TTC549 (cell line): ENCODE measurements around the gene ACOT6.
"Not testable (repeated sequence)": the region's sequence is repeated elsewhere in the genome, so short reads cannot be mapped to it uniquely, and the experiment has no call there.

Experiments
- FAIRE-seq: peaks from 2 replicates; lab custom pipeline; 2012; peaks lifted over from hg19 to GRCh38; lab: Jason Lieb, UNC

Gene ACOT6, protein sequence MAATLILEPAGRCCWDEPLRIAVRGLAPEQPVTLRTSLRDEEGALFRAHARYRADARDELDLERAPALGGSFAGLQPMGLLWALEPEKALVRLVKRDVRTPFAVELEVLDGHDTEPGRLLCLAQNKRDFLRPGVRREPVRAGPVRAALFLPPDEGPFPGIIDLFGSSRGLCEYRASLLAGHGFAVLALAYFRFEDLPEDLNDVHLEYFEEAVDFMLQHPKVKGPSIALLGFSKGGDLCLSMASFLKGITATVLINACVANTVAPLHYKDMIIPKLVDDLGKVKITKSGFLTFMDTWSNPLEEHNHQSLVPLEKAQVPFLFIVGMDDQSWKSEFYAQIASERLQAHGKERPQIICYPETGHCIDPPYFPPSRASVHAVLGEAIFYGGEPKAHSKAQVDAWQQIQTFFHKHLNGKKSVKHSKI

DNA sequence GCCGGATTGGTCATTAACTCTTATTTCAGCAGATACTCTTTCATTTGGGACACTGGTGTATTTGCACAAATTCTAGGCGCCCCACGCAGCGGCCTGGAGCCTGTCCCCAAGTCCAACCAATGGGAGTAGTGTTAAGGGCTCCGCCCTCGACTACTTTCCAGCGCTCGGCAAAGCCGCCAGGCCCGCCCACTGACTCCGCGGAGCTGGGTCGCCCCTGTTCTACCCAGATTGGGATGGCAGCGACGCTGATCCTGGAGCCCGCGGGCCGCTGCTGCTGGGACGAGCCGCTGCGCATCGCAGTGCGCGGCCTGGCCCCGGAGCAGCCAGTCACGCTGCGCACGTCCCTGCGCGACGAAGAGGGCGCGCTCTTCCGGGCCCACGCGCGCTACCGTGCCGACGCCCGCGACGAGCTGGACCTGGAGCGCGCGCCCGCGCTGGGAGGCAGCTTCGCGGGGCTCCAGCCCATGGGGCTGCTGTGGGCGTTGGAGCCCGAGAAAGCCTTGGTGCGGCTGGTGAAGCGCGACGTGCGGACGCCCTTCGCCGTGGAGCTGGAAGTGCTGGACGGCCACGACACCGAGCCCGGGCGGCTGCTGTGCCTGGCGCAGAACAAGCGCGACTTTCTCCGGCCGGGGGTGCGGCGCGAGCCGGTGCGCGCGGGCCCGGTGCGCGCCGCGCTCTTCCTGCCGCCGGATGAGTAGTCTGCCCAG lies at the start of gene ACOT6:
Gene ACOT6, plus strand, starts transcription at position 179 of the 707 bp plus-strand sequence. Its CDS starts 55 bp downstream, at position 234.
- FAIRE-seq = no peak

DNA sequence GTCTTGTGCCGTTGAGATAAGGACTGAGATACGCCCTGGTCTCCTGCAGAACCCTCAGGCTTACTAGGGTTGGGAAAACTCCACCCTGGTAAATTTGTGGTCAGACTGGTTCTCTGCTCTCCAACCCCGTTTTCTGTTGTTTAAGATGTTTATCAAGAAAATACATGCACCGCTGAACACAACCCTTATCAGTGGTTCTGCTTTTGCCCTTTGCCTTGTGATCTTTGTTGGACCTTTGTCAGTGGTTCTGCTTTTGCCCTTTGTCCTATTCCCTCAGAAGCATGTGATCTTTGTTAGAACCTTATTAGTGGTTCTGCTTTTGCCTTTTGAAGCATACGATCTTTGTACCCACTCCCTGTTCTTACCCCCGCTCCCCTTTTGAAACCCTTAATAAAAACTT lies 49.6 kb upstream of the ACOT6 start:
- FAIRE-seq = not testable (repeated sequence)

DNA sequence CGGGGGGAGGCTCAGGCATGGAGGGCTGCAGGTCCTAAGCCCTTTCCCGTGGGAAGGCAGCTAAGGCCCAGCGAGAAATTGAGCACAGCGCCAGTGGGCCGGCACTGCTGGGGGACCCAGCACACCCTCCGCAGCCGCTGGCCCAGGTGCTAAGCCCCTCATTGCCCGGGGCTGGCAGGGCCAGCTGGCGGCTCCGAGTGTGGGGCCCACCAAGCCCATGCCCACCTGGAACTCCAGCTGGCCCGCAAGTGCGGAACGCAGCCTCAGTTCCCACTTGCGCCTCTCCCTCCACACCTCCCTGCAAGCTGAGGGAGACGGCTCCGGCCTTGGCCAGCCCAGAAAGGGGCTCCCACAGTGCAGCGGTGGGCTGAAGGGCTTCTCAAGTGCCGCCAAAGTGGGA lies 45.9 kb upstream of the ACOT6 start:
- FAIRE-seq = not testable (repeated sequence)

DNA sequence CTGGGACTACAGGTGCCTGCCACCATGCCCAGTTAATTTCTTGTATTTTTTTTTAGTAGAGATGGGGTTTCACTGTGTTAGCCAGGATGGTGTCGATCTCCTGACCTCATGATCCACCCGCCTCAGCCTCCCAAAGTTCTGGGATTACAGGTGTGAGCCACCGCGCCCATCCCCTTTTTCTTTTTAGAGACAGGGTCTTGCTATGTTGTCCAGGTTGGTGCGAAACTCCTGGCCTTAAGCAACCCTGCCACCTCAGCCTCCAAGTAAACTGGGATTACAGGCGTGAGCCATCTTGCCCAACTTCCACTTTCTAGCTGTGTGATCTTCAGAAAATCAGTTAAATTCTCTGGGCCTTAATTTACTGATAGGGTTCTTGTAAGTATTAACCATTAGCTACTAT lies 45.4 kb upstream of the ACOT6 start:
- not testable (repeated sequence) for FAIRE-seq

DNA sequence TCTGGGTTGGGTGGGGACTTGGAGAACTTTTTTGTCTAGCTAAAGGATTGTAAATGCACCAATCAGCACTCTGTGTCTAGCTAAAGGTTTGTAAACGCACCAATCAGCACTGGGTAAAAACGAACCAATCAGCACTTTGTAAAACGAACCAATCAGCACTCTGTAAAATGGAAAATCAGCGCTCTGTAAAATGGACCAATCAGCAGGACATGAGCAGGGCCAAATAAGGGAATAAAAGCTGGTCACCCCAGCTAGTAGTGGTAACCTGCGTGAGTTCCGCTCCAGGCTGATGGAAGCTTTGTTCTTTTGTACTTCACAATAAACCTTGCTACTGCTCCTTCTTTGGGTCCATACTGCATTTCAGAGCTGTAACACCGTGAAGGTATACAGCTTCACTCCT lies 45.0 kb upstream of the ACOT6 start:
- no peak for FAIRE-seq

DNA sequence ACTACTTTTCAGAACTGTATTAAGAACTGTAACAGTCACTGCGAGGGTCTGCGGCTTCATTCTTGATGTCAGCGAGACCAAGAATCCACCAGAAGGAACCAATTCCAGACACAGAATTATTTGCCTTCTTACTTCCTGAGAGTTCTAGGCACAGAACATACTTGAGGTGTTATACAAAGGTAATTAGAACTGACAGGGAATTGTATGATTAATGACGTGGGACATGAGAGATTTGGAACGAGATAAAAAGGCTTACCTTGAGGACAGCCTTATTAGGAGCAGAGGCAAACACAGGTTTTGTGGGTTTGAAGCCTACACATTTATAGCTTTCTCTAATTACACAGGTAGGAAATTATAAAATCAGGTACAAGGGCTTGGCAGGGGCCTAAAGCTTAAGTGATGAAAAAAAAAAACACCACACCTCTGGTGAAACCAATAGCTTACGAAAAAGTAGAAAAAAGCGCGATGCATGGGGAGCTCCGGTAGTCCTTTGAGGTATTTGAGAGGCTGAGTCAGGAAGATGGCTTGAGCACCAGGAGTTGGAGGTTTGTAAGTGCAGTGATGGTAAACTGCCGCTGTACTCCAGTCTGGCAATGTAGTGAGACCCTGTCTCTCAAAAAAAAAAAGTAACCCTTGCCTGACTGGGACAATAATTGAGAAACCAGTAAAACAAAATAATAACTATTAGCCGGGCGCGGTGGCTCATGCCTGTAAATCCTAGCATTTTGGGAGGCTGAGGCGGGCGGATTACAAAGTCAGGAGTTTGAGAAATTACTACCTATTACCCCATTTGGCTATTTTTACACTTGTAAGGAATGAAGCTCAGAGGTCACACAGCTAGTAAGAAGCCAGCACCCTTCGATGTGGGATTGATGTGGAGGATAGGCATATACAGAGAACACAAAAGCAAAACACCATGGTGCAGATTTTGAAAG lies 44.1 kb upstream of the ACOT6 start:
- FAIRE-seq = no peak

DNA sequence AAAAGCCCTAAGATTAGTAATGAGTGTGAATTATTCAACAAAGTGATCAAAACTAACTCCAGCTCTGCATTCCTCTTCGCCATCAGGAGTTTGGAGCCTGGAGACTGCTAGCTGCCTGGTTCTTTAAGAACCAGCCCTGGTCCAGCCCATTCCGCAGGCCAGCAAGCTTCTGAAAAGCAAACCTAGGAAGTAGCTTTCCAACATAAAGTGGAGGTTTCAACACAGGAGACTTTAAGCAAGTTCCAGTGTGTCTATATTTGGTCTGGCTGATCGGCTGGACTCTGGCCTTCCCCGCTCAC lies 43.5 kb upstream of the ACOT6 start:
- FAIRE-seq = not testable (repeated sequence)

DNA sequence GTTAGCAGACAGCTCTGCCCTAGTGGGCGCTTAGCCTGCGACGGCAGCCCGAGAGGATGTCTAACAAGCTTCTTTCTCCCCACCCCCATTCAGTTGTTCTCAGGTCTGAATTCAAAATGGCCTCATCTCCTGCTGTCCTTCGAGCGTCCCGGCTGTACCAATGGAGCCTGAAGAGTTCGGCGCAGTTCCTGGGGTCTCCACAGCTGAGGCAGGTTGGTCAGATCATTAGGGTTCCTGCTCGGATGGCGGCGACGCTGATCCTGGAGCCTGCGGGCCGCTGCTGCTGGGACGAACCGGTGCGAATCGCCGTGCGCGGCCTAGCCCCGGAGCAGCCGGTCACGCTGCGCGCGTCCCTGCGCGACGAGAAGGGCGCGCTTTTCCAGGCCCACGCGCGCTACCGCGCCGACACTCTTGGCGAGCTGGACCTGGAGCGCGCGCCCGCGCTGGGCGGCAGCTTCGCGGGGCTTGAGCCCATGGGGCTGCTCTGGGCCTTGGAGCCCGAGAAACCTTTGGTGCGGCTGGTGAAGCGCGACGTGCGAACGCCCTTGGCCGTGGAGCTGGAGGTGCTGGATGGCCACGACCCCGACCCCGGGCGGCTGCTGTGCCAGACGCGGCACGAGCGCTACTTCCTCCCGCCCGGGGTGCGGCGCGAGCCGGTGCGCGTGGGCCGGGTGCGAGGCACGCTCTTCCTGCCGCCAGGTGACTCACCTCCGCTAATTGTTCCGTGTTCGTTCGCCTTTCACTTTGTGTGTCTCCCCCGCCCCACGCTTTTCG lies 42.9 kb upstream of the ACOT6 start, which contains the start of gene ACOT2:
Gene ACOT2, plus strand, starts transcription at position 29 of the 774 bp plus-strand sequence. Its CDS starts 28 bp downstream, at position 57.
- FAIRE-seq = not testable (repeated sequence)

DNA sequence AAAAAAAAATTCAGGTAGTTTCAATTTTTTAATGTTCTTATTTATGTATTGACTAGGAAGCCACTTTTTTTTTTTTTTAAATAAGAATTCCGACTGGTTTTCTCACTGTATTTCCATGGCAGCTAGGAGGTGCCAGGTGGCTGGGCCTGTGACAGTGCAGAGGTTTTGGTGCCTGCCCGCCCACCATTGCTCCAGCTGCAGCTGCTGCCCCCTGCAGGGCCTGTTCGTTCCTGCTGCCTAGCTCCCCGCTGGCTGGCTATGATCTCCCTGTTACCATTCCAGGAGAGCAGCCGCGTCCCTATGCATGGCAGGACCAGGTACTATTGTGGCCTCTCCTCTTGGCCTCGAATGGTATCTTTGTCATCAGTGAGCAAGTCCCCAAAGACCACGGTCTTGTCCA lies 41.4 kb upstream of the ACOT6 start:
- not testable (repeated sequence) for FAIRE-seq

DNA sequence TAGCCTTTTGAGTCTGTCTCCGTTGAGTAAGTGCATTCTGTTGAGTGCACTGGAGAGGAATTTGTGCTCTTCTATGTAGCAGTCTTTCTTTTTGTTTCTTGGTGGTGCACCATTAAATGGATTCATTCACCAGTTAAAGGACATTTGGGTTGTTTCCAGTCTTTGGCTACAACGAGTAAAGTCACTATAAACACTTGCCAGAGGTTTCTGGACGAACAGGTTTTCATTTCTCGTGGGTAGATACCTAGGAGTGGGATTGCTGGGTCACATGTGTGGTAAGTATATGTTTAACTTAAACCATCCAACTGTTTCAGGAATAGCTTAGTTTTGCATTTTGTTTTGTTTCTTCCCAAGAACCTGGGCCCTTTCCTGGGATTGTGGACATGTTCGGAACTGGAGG lies 39.3 kb upstream of the ACOT6 start:
- FAIRE-seq = not testable (repeated sequence)

DNA sequence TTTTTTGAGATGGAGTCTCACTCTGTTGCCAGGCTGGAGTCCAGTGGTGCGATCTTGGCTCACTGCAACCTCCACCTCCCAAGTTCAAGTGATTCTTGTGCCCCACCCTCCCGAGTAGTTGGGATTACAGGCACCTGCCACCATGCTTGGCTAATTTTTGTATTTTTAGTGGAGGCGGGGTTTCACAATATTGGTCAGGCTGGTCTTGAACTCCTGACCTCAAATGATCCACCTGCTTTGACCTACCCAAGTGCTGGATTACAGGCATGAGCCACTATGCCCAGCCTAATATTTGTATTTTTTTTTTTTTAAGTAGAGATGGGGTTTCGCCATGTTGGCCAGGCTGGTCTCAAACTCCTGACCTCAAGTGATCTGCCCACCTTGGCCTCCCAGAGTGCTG lies 38.6 kb upstream of the ACOT6 start:
- not testable (repeated sequence) for FAIRE-seq

DNA sequence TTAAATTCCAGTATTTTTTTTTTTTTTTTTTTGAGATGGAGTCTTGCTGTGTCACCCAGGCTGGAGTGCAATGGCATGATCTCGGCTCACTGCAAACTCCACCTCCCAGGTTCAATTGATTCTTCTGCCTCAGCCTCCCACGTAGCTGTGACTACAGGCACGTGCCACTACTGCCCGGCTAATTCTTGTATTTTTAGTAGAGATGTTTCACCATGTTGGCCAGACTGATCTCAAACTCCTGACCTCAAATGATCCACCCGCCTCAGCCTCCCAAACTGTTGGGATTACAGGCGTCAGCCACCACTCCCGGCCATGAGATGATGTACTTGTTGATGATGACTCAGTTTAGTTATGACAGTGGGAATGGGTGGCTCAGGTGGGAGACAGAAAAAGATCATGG lies 38.1 kb upstream of the ACOT6 start:
- FAIRE-seq = not testable (repeated sequence)

DNA sequence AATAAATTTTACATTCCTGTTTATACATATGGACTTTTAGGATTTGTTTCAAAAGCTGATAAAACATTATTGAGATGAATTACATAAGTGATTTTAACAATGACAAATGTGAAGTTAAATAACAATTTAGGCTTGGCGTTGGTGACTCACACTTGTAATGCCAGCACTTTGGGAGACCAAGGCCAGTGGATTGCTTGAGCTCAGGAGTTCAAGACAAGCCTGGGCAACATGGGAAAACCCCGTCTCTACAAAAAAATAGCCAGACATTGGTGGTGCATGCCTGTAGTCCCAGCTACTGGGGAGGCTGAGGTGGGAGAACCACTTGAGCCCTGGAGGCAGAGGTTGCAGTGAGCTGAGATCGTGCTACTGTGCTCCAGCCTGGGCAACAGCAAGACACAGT lies 35.9 kb upstream of the ACOT6 start:
- FAIRE-seq = no peak

DNA sequence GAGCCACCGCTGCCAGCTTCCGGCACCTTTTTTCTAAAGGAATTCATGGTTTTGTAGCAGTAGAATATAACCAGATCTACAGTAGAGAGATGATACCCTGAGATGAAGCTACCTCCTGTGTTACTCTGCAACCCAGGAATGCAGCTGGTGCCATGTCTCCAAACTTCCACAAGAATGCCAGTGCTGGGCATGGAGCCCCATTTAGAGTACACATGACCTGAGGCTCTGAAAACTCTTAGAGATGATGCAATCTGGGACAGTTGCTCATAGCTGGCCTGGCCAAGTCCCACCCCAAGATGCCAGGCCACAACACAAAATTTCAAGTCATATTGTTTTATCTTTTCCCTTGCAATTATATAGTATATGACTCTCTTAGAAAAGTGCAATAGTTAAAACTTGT lies 35.1 kb upstream of the ACOT6 start:
- not testable (repeated sequence) for FAIRE-seq

DNA sequence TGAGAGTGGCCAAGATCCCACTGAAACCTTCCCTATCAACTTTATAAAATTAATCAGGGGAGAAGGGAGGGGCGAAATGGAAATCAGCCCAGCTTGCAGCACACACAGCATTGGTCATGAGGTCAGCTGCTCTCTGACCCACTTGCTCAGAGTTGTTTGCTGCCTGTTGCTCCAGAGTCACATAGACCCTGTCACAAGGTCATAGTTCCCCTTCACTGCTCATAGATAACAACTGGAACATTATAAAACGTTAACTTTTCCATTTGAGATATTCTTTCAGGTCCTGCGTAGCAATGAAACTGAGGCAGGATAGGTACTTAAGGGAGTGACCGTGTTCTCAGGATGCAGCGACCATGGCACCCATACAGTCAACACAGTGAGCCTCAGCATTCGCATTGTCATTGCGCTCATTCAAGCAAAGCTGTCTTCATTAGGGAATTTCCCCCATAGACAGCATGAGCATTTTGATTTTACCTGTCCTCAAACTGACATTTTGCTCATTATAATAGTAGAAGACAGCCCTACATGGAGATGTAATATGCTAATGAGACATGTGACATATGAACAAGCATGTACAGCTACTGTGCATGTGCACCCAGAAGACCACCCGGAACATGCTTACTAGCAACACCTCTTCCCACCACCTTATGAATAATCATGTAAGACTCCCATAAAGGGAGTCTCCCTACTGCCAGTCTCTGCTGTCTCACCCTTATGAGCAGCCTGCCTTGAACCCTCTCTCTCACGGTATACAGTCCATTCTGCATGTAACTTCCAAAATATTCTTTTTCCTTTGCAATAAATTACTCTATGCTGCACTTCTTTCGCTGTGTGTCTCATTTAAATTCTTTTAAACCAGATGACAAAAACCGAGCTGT lies 30.0 kb upstream of the ACOT6 start:
- FAIRE-seq = not testable (repeated sequence)

DNA sequence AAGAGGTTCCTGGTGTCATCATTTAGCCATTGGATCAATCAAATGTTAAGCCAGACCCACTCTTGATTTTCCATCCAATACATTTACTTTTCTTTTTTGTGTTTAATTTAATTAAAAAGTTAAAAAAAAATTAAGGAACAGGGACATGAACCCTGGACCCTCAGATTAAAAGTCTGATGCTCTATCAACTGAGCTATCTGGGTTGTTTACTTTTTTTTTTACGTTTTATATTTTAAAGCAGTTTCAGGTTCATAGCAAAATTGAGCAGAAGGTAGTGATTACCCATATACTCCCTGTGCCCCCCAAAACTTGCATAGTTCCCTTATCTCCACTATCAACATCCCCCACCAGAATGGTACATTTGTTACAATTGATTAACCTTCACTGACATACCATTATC lies 23.6 kb upstream of the ACOT6 start:
- FAIRE-seq = no peak

DNA sequence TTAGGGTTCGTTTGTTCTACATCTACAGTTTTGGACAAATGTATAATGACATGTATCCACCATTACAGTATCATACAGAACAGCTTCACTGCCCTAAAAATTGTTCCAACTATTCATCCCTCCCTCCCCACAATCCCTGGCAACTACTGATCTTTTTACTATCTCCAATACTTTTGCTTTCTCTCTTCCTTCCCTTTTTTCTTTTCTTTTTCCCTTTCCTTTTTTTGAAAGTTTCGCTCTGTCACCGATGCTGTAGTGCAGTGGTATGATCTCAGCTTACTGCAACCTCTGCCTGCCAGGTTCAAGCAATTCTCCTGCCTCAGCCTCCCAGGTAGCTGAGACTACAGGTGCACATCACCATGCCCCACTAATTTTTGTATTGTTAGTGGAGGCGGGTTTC lies 23.2 kb upstream of the ACOT6 start:
- no peak for FAIRE-seq

DNA sequence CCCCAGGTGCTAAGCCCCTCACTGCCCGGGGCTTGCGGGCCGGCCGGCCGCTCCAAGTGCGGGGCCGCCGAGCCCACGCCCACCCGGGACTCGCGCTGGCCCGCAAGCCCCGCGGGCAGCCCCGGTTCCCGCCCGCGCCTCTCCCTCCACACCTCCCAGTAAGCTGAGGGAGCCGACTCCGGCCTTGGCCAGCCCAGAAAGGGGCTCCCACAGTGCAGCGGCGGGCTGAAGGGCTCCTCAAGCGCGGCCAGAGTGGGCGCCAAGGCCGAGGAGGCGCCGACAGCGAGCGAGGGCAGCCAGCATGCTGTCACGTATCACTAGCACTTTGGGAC lies 21.7 kb upstream of the ACOT6 start:
- not testable (repeated sequence) for FAIRE-seq

DNA sequence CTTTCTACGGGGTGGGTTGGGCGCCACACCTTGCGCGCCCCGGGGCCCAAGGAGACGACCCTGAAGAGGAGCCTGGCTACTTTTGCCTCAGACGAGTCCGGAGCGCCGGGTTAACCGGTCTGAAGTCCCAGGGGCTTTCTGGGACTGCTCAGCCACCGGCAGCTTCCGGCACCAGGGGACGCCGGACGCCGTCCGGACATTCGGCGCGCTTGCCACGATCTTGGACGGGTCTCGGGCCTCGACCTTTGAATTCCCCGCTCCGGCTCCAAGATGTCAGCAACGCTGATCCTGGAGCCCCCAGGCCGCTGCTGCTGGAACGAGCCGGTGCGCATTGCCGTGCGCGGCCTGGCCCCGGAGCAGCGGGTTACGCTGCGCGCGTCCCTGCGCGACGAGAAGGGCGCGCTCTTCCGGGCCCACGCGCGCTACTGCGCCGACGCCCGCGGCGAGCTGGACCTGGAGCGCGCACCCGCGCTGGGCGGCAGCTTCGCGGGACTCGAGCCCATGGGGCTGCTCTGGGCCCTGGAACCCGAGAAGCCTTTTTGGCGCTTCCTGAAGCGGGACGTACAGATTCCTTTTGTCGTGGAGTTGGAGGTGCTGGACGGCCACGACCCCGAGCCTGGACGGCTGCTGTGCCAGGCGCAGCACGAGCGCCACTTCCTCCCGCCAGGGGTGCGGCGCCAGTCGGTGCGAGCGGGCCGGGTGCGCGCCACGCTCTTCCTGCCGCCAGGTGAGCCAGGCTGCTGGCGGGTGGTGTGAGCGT lies 20.4 kb upstream of the ACOT6 start, which contains the start of gene ACOT4:
Gene ACOT4, plus strand, starts transcription at position 184 of the 760 bp plus-strand sequence. Its CDS starts 87 bp downstream, at position 271.
- no peak for FAIRE-seq

DNA sequence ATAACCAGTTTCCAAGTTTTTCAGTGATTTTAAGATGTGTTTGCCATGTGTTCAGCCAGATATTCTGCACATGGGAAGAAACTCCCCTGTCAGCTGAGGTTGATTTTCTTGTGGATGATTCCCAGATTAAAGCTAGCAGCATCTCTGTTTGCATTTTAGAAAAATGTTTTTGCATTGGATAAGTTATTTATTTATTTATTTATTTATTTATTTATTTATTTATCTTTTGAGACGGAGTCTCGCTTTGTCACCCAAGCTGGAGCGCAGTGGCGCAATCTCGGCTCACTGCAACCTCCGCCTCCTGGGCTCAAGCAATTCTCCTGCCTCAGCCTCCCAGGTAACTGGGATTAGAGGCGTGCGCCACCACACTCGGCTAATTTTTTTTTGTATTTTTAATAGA lies 17.8 kb upstream of the ACOT6 start:
- no peak for FAIRE-seq
